Sigmoid colon (tissue), 4 donors: ENCODE measurements around the gene CD27.

Experiments
- CTCF ChIP-seq, 4 experiments: fragments of 450-650 bp in 3 of 4; fragments of 200-600 bp in 1 of 4; IDR thresholded peaks; one replicate each; pipeline ENCODE4 v1.5.1; 2016 to 2019; ENCODE audit warnings: antibody characterized with exemption in 4 of 4, mild to moderate bottlenecking in 3 of 4, moderate library complexity in 2 of 4
- POLR2A ChIP-seq, 2 donors: fragments of 450-650 bp; IDR thresholded peaks; one replicate each; pipeline ENCODE4 v1.6.1; 2016; ENCODE audit warnings: antibody characterized with exemption in 2 of 2, mild to moderate bottlenecking in 2 of 2, moderate library complexity in 2 of 2
- POLR2AphosphoS5 ChIP-seq, 4 donors: sonication (generic); formaldehyde crosslinking; IDR thresholded peaks; one replicate each; pipeline ENCODE4 v1.6.1; 2017; ENCODE audit warnings: antibody characterized with exemption in 4 of 4

DNA sequence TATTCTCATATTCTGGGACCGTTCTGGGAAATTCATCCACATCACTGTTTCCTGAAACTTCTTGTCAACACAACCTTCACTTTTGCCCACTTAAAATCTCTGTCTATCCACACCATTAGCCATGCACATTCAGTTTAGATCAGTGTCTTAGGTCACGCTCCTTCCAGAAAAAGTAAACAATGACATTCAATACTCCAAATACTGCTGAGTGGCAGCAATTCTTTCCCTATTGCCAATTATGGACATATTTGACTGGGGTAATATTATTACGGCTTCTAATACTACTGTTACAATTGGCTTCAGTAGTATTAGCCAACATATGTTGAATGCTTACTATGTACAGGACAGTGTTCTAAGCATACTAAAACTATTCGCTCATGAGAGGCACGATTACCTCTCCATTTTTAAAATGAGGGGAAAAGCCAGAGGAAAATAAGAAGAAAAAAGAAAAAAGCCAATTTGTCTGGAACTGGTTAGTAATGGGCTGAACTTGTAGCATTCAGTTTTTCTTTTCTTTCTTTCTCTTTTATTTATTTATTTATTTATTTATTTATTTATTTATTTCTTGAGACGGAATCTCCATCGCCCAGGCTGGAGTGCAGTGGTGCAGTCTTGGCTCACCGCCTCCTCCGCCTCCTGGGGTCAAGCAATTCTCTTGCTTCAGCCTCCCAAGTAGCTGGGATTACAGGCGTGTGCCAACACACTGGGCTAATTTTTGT lies 37.4 kb upstream of the CD27 start:
- TF ChIP-seq CTCF (IDR thresholded peaks at IDR 0.05) (no peak), POLR2A (IDR thresholded peaks at IDR 0.05) (no peak), POLR2AphosphoS5 (IDR thresholded peaks at IDR 0.05) (no peak)
